Loucy (cell line): ENCODE measurements around the gene PFKFB3.
"Not testable (repeated sequence)": the region's sequence is repeated elsewhere in the genome, so short reads cannot be mapped to it uniquely, and the experiment has no call there.

ENCODE experiments used
- H2AFZ ChIP-seq: fragments of 200-600 bp; sonication (generic); 2 replicates; pipeline ENCODE4 v1.6.0; 2016; ENCODE audit warnings: antibody characterized with exemption, mild to moderate bottlenecking, low read length, moderate library complexity
- H3F3A ChIP-seq: fragments of 200-600 bp; 2 replicates; pipeline ENCODE4 v1.6.0; 2016; ENCODE audit warnings: antibody characterized with exemption, low read depth, mild to moderate bottlenecking
- H3K27me3 ChIP-seq: fragments of 200-600 bp; sonication (generic); 2 replicates; pipeline ENCODE4 v1.6.1; 2014; ENCODE audit warnings: low read length, mild to moderate bottlenecking; ENCODE audit not compliant: insufficient read depth, poor library complexity, severe bottlenecking
- H3K36me3 ChIP-seq: fragments of 200-600 bp; sonication (generic); 2 replicates; pipeline ENCODE4 v1.6.1; 2016; ENCODE audit warnings: low read length; ENCODE audit not compliant: insufficient read depth
- H3K4me1 ChIP-seq: fragments of 200-600 bp; sonication (generic); 2 replicates; pipeline ENCODE4 v1.5.1; 2014; ENCODE audit warnings: low read length, mild to moderate bottlenecking; ENCODE audit not compliant: insufficient read depth, poor library complexity, severe bottlenecking
- H3K4me2 ChIP-seq: fragments of 200-600 bp; sonication (generic); 2 replicates; pipeline ENCODE4 v1.6.0; 2014; ENCODE audit warnings: antibody characterized with exemption, low read length, low read depth, mild to moderate bottlenecking; ENCODE audit not compliant: poor library complexity, severe bottlenecking
- H3K4me3 ChIP-seq: fragments of 200-600 bp; sonication (generic); 2 replicates; pipeline ENCODE4 v1.5.1; 2014; ENCODE audit warnings: low read length, mild to moderate bottlenecking, mixed read lengths; ENCODE audit not compliant: poor library complexity, severe bottlenecking
- H3K79me2 ChIP-seq: fragments of 200-600 bp; sonication (generic); 2 replicates; pipeline ENCODE4 v1.6.1; 2014; ENCODE audit warnings: low read length; ENCODE audit not compliant: insufficient read depth
- H3K9ac ChIP-seq: fragments of 200-600 bp; sonication (generic); 2 replicates; pipeline ENCODE4 v1.6.0; 2014; ENCODE audit warnings: mild to moderate bottlenecking, low read depth, low read length, moderate library complexity; ENCODE audit not compliant: poor library complexity, severe bottlenecking
- H3K9me2 ChIP-seq: fragments of 200-600 bp; sonication (generic); replicated peaks from 2 replicates; pipeline ENCODE4 v1.6.1; 2016; ENCODE audit warnings: low read depth, low read length, mixed read lengths
- H3K9me3 ChIP-seq: fragments of 200-600 bp; sonication (generic); 2 replicates; pipeline ENCODE4 v1.6.1; 2014; ENCODE audit warnings: mild to moderate bottlenecking, antibody characterized with exemption, low read length, low read depth; ENCODE audit not compliant: insufficient read depth
- H4K20me1 ChIP-seq: fragments of 200-600 bp; sonication (generic); 2 replicates; pipeline ENCODE4 v1.6.0; 2014; ENCODE audit warnings: antibody characterized with exemption, low read length, mild to moderate bottlenecking; ENCODE audit not compliant: insufficient read depth, poor library complexity, severe bottlenecking
- CTCF ChIP-seq: fragments of 200-600 bp; sonication (generic); conservative IDR thresholded peaks from 2 replicates; pipeline ENCODE4 v1.5.1; 2014; ENCODE audit warnings: mild to moderate bottlenecking, antibody characterized with exemption, low read length
- EZH2phosphoT487 ChIP-seq: fragments of 200-600 bp; IDR thresholded peaks from 2 replicates; pipeline ENCODE4 v1.6.1; 2018; ENCODE audit warnings: antibody characterized with exemption, mild to moderate bottlenecking, moderate library complexity, borderline replicate concordance

PFKFB3 gene

GRCh38 chr10:6240254-6240653 lies 37.5 kb downstream of the PFKFB3 start:
- no peaks in the 10 kb centered on the region for H3K79me2 ChIP-seq
- H3K9ac ChIP-seq = no peak overlapping the region
- H3K27me3 ChIP-seq = no peaks in the 10 kb centered on the region
- H4K20me1 ChIP-seq = no peaks in the 10 kb centered on the region
- TF ChIP-seq CTCF (no peak), EZH2phosphoT487 (no peak)
- no peaks in the 10 kb centered on the region for H3F3A ChIP-seq
- H3K4me3 ChIP-seq = no peak overlapping the region
- H3K4me1 ChIP-seq = peaks cover 13% of the 10 kb centered on the region
- no peak overlapping the region for H2AFZ ChIP-seq
- H3K9me3 ChIP-seq = no peaks in the 10 kb centered on the region
- H3K9me2 ChIP-seq = no peaks in the 10 kb centered on the region
- no peak overlapping the region for H3K4me2 ChIP-seq
- peaks cover 32% of the 10 kb centered on the region; the same call in 1 of the 2 replicates for H3K36me3 ChIP-seq

GRCh38 chr10:6242089-6242488 lies 39.4 kb downstream of the PFKFB3 start:
- H3K4me1 ChIP-seq = peaks cover 13% of the 10 kb centered on the region
- no peaks in the 10 kb centered on the region for H3F3A ChIP-seq
- no peak overlapping the region for H3K4me2 ChIP-seq

GRCh38 chr10:6244510-6244909 lies 41.8 kb downstream of the PFKFB3 start:
- no peak overlapping the region for H3K4me2 ChIP-seq
- H3K4me3 ChIP-seq = no peak overlapping the region
- no peaks in the 10 kb centered on the region for H3K9me3 ChIP-seq
- no peak overlapping the region for H2AFZ ChIP-seq
- no peaks in the 10 kb centered on the region for H3K27me3 ChIP-seq
- no peak for TF ChIP-seq EZH2phosphoT487
- H3K79me2 ChIP-seq = no peaks in the 10 kb centered on the region
- H3F3A ChIP-seq = no peaks in the 10 kb centered on the region
- H3K9me2 ChIP-seq = no peaks in the 10 kb centered on the region
- H3K9ac ChIP-seq = no peak overlapping the region
- no peaks in the 10 kb centered on the region for H4K20me1 ChIP-seq
- H3K4me1 ChIP-seq = peaks cover 4% of the 10 kb centered on the region
- H3K36me3 ChIP-seq = peaks cover 16% of the 10 kb centered on the region; the same call in 1 of the 2 replicates

More at GRCh38 chr10:6242089-6242488, 39.4 kb downstream of the PFKFB3 start:
- no peaks in the 10 kb centered on the region for H3K9me2 ChIP-seq
- H3K27me3 ChIP-seq = no peaks in the 10 kb centered on the region
- no peaks in the 10 kb centered on the region for H4K20me1 ChIP-seq
- H2AFZ ChIP-seq = no peak overlapping the region
- H3K79me2 ChIP-seq = no peaks in the 10 kb centered on the region
- H3K4me3 ChIP-seq = no peak overlapping the region
- H3K9ac ChIP-seq = no peak overlapping the region
- no peaks in the 10 kb centered on the region for H3K9me3 ChIP-seq
- peaks cover 17% of the 10 kb centered on the region; the same call in 1 of the 2 replicates for H3K36me3 ChIP-seq
- TF ChIP-seq CTCF (no peak), EZH2phosphoT487 (no peak)

- Histone ChIP-seq H4K20me1 (no peaks in the 10 kb centered on the region), H2AFZ (no peak overlapping the region), H3K36me3 (peaks cover 10% of the 10 kb centered on the region; the same call in 1 of the 2 replicates), H3F3A (no peaks in the 10 kb centered on the region), H3K27me3 (no peaks in the 10 kb centered on the region), H3K4me2 (no peak overlapping the region), H3K4me3 (no peak overlapping the region), H3K9me3 (no peaks in the 10 kb centered on the region), H3K9me2 (no peaks in the 10 kb centered on the region), H3K9ac (no peak overlapping the region), H3K4me1 (no peaks in the 10 kb centered on the region), H3K79me2 (no peaks in the 10 kb centered on the region)
- TF ChIP-seq EZH2phosphoT487 (no peak), CTCF (no peak)
These were observed 44.4 kb downstream of the PFKFB3 start for GRCh38 chr10:6247041-6247712.

GRCh38 chr10:6248908-6249307 lies 46.2 kb downstream of the PFKFB3 start:
- not testable (repeated sequence) for H3K4me1 ChIP-seq, H2AFZ ChIP-seq, H3K36me3 ChIP-seq, H3K4me3 ChIP-seq, H3K9me2 ChIP-seq, H3K27me3 ChIP-seq, H3K9me3 ChIP-seq, H3K79me2 ChIP-seq, H3K4me2 ChIP-seq, H4K20me1 ChIP-seq, H3K9ac ChIP-seq, H3F3A ChIP-seq
